ENCODE data around the gene IFITM1. TPM values are rescaled to one million over a fixed set of nuclear protein-coding genes. Genes with fewer than 3 reads are reported as not detected.
A peak's percentile ranks its signal among the peaks of the same experiment; 100 is the strongest.

The IFITM1 gene
- total and polyA plus RNA-seq, 9 of the 15 experiments (the other 6 are each of a cell fraction or from before 2014, with no cell fraction given), result 691 to 5,579 (median 974) TPM

DNA sequence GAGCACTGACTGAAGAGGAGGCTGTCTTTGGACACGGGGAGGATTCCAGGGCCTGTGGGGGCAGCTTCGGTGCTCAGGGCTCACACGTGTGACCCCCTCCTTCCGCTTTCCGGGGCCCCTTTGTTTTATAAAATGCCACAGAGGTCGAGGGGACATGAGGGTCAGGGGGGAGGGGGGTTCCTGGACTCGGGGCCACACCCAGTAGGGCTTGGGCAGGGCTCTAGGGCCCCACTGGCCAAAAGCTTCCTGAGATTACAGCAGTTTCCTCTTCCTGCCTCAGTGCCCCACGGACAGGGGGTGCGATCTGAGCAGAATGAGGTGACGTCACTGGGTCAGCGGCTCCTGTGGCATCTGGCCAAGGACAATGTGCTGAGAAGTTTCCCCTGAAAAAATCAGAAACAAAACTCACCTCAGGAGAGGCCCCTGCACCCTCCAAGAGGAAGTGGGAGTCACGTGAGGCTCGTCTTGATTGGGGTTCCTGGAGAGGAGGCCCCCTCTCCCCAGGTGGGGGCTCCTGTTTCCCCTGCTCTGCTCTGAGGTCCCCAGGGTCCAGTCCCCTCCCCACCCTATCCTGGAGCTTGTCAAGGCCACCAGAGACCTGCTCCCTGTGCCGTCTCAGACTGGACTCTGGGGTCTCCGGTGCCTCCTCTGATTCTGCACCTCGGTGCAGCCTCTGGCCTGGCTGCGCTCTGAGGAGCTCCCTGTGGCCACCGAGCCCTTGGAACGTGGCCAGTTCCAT, 13.2 kb downstream of the IFITM1 start (continued):
- TF ChIP-seq, protein P1, sequence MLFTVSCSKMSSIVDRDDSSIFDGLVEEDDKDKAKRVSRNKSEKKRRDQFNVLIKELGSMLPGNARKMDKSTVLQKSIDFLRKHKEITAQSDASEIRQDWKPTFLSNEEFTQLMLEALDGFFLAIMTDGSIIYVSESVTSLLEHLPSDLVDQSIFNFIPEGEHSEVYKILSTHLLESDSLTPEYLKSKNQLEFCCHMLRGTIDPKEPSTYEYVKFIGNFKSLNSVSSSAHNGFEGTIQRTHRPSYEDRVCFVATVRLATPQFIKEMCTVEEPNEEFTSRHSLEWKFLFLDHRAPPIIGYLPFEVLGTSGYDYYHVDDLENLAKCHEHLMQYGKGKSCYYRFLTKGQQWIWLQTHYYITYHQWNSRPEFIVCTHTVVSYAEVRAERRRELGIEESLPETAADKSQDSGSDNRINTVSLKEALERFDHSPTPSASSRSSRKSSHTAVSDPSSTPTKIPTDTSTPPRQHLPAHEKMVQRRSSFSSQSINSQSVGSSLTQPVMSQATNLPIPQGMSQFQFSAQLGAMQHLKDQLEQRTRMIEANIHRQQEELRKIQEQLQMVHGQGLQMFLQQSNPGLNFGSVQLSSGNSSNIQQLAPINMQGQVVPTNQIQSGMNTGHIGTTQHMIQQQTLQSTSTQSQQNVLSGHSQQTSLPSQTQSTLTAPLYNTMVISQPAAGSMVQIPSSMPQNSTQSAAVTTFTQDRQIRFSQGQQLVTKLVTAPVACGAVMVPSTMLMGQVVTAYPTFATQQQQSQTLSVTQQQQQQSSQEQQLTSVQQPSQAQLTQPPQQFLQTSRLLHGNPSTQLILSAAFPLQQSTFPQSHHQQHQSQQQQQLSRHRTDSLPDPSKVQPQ (CRISPR knock-in tag; IDR thresholded peaks at IDR 0.05; ENCODE audit: borderline replicate concordance), result no peak
- no peak for TF ChIP-seq EZH2 (IDR thresholded peaks at IDR 0.05; ENCODE audit: borderline replicate concordance, low read depth, low read length)
- TF ChIP-seq, protein P2, sequence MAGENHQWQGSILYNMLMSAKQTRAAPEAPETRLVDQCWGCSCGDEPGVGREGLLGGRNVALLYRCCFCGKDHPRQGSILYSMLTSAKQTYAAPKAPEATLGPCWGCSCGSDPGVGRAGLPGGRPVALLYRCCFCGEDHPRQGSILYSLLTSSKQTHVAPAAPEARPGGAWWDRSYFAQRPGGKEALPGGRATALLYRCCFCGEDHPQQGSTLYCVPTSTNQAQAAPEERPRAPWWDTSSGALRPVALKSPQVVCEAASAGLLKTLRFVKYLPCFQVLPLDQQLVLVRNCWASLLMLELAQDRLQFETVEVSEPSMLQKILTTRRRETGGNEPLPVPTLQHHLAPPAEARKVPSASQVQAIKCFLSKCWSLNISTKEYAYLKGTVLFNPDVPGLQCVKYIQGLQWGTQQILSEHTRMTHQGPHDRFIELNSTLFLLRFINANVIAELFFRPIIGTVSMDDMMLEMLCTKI (IDR thresholded peaks at IDR 0.05; ENCODE audit: partially characterized antibody), result no peak
- no peak for TF ChIP-seq PCBP1 (IDR thresholded peaks at IDR 0.05; ENCODE audit: low read depth, low read length, poor library complexity, severe bottlenecking)
- no peak for TF ChIP-seq SRF (CRISPR knock-in tag; IDR thresholded peaks at IDR 0.05)
- peak; percentile 58 for TF ChIP-seq RBBP5 (IDR thresholded peaks at IDR 0.05; ENCODE audit: borderline replicate concordance, insufficient read depth, low read length, poor library complexity, severe bottlenecking)
- no peak for TF ChIP-seq KLF13 (tag; IDR thresholded peaks at IDR 0.05; ENCODE audit: borderline replicate concordance, low read depth)
- TF ChIP-seq ZNF696 (CRISPR knock-in tag; conservative IDR thresholded peaks at IDR 0.05), result no peak
- no peak for TF ChIP-seq PTRF (tag; IDR thresholded peaks at IDR 0.05)
- TF ChIP-seq SRSF3 (IDR thresholded peaks at IDR 0.05; ENCODE audit: insufficient read depth, low read length), result no peak
- TF ChIP-seq POLR3G (IDR thresholded peaks at IDR 0.05; ENCODE audit: extremely low read depth, insufficient read length, insufficient replicate concordance), result no peak
- TF ChIP-seq ZFP30 (CRISPR knock-in tag; IDR thresholded peaks at IDR 0.05; ENCODE audit: borderline replicate concordance), result no peak
- TF ChIP-seq SMARCA4 (IDR thresholded peaks at IDR 0.05), result no peak
- TF ChIP-seq ZNF324 (CRISPR knock-in tag; IDR thresholded peaks at IDR 0.05), result no peak
- peak; percentile 7; the same call in 1 of the 2 replicates for TF ChIP-seq KLF6 (CRISPR knock-in tag; IDR thresholded peaks at IDR 0.05; ENCODE audit: borderline replicate concordance)
- TF ChIP-seq FOSL1 (tag; conservative IDR thresholded peaks at IDR 0.05), result no peak; the same call in 1 of the 2 replicates
- TF ChIP-seq BACH1 (tag; IDR thresholded peaks at IDR 0.05), result no peak
- no peak for TF ChIP-seq PPARD (CRISPR knock-in tag; IDR thresholded peaks at IDR 0.05)
- no peak for TF ChIP-seq HDAC3 (IDR thresholded peaks at IDR 0.05; ENCODE audit: borderline replicate concordance, partially characterized antibody)
- no peak for TF ChIP-seq NCOA6 (IDR thresholded peaks at IDR 0.05)
- TF ChIP-seq, protein P3, sequence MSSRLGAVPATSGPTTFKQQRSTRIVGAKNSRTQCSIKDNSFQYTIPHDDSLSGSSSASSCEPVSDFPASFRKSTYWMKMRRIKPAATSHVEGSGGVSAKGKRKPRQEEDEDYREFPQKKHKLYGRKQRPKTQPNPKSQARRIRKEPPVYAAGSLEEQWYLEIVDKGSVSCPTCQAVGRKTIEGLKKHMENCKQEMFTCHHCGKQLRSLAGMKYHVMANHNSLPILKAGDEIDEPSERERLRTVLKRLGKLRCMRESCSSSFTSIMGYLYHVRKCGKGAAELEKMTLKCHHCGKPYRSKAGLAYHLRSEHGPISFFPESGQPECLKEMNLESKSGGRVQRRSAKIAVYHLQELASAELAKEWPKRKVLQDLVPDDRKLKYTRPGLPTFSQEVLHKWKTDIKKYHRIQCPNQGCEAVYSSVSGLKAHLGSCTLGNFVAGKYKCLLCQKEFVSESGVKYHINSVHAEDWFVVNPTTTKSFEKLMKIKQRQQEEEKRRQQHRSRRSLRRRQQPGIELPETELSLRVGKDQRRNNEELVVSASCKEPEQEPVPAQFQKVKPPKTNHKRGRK (tag; IDR thresholded peaks at IDR 0.05), result no peak
- no peak for TF ChIP-seq TAF7 (tag; IDR thresholded peaks at IDR 0.05)

Data from K562 (cell line).